ENCODE data around the gene DACH1.

Gene DACH1

DNA sequence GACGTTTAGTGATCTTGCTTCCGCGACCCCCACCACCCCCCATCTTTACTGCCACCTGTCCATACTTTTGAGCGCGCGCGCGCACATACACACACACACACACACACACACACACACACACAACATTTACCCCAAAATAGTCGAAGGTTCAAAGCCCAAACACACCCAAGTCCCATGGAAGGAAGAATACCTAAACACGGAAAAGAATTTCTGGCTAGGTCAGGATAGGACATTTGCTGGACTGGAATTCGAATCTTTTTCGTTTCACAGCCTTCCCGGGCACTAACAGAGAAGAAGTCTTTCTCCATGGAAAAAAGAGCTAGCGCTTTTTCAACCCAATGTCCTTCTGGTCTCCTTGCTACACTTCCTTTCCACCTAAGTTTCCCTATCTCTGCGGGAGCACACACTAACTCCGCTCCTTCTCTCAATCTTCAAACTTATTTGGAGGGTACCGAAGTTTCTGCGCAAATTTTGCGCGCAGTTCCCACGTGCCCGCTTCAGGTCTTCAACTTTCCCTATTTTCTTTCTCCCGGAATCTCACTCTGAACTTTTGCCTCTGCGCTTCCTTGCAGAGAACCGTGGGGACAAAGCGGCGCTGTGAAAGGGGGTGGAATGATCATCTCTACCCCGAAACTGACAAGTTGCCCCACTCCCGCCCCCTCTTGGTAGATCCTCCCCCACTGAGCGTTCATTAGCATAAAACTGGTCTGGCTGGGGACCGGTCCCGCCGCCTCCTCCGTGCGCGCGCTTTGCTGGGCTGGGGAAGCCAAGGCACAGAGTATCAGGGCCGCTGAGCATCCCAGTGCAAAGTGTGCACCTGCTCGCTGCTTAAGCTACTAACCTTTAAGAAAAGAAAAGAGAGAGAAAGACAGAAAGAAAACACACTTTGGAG lies 2.7 kb downstream of the DACH1 start:
- Histone ChIP-seq H3K4me3 (ENCODE audit: low read length) (no peak overlapping the region), H3K36me3 (ENCODE audit: control insufficient read depth, insufficient read depth, low read length) (no peaks in the 10 kb centered on the region), H3K4me1 (ENCODE audit: control insufficient read depth, insufficient read depth, low read length) (peaks cover 7% of the 10 kb centered on the region), H3K27me3 (ENCODE audit: control insufficient read depth, insufficient read depth, low read length) (peaks cover 46% of the 10 kb centered on the region), H3K9me3 (ENCODE audit: control insufficient read depth, low read length) (no peaks in the 10 kb centered on the region), H3K9ac (ENCODE audit: low read length) (peak overlapping the region; percentile 51)

DNA sequence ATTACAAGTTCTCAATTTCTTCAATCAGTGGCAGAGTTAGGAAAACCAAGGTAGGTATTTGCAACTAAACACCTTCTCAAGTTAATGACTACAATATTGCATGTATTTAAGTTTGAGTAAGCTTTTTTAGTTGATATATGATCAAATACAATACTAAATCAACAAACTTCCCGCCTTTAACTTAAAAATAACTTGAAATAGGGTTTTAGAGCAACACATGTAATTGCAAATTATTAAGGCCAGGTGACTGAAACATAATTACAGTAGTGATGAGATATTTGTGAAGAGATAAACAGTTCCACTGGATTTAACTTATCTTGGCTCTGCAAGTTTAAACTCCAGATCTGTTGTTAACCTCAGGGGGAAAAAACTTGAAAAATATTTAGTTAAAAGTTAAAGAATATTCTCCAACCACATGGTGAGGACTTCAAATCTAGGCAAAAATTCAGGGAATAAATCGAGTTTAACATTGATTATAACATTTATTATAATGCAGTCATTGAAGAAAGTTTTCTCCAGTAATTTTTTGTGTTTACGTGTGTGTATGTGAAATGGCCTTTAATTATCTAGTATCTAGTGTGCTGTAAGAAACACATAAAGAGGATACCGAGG lies 3.6 kb downstream of the DACH1 start:
- Histone ChIP-seq H3K4me3 (ENCODE audit: low read length) (no peak overlapping the region), H3K36me3 (ENCODE audit: control insufficient read depth, insufficient read depth, low read length) (no peaks in the 10 kb centered on the region), H3K4me1 (ENCODE audit: control insufficient read depth, insufficient read depth, low read length) (peaks cover 7% of the 10 kb centered on the region), H3K9me3 (ENCODE audit: control insufficient read depth, low read length) (no peaks in the 10 kb centered on the region), H3K9ac (ENCODE audit: low read length) (no peak overlapping the region), H3K27me3 (ENCODE audit: control insufficient read depth, insufficient read depth, low read length) (peaks cover 42% of the 10 kb centered on the region)

DNA sequence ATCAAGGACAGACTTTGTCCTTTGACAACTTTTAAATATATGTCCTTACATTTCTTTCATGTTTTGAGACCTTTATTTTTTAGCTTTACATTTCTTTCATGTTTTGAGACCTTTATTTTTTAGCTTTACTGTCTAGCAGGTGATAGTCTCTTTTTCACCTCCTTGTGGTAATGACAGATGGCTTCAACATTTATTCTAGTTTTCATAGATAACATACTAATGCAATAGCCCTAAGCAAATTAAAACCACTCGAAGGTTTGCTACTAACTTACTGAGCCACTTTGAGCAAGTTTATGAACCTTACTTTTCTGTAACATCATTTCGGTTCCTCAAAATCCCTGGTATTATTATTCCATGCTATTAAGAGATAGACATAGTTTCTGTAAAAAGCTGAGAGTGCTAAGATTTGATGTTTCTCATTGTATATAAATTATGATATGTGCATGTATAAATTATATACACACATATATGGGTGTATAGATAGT lies 4.5 kb downstream of the DACH1 start:
- peaks cover 7% of the 10 kb centered on the region for H3K4me1 ChIP-seq (ENCODE audit: control insufficient read depth, insufficient read depth, low read length)

DNA sequence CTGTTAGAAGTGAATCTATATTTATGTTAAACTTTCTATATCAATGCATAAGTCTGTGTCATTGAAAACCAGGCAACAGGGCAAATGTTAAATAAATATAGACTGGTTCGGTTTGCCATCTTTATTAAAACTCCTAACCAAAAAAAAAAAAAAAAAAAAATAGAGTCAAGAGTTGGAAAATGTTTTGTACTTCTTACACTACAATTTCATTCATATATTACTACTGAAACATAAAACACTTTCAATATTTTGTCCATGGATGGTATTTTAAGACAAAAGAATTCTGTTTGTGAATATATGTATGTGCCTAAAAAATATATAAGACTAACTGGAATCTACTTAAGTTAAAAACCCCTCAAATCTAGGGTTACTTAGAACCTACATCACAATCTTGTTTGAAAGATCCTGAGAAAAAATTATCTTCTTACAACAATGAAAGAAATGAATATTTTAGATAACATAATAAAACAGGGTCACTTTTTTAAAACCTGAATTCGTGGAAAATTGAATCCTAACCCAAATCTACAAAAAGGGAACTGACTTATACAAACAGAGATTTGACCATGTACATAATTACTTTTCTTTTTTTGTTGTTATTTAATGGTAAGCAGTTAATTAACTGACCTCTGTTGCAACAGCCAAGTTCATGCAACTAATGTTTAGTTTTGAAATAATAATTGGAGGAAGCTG lies 5.1 kb downstream of the DACH1 start:
- H3K27me3 ChIP-seq (ENCODE audit: control insufficient read depth, insufficient read depth, low read length) = peaks cover 31% of the 10 kb centered on the region
- no peak overlapping the region for H3K9ac ChIP-seq (ENCODE audit: low read length)
- no peaks in the 10 kb centered on the region for H3K9me3 ChIP-seq (ENCODE audit: control insufficient read depth, low read length)
- H3K4me3 ChIP-seq (ENCODE audit: low read length) = no peak overlapping the region
- H3K4me1 ChIP-seq (ENCODE audit: control insufficient read depth, insufficient read depth, low read length) = peaks cover 7% of the 10 kb centered on the region
- no peaks in the 10 kb centered on the region for H3K36me3 ChIP-seq (ENCODE audit: control insufficient read depth, insufficient read depth, low read length)

More for the DNA sequence above, 4.5 kb downstream of the DACH1 start:
- no peaks in the 10 kb centered on the region for H3K36me3 ChIP-seq (ENCODE audit: control insufficient read depth, insufficient read depth, low read length)
- no peak overlapping the region for H3K4me3 ChIP-seq (ENCODE audit: low read length)
- no peaks in the 10 kb centered on the region for H3K9me3 ChIP-seq (ENCODE audit: control insufficient read depth, low read length)
- peaks cover 37% of the 10 kb centered on the region for H3K27me3 ChIP-seq (ENCODE audit: control insufficient read depth, insufficient read depth, low read length)
- H3K9ac ChIP-seq (ENCODE audit: low read length) = no peak overlapping the region

DNA sequence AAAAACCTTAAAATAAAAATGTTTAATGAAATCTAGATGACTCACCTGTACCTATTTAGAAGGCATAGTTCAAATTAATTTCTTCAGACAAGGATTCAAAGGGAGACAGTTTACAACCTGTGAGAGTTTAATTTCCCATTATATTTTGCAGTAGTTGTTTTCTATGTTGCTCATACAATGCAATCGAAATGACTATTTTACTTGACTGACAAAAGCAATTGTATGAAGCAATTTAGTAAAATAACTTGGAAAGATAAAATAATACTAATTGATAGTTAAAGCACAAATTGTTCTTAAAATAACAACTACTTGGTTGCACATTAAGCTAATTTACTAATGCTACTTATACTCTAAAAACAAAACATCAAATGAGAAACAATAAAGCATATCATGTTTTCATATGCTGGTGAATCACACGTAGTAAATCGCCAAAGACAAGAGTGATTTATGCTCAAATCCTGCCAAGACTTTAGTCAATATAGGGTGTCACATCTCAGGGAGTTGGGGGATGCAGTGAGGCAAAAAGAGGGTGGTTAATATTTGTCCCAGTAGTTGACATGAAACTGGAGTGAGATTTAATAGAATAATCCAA lies 6.4 kb downstream of the DACH1 start:
- no peak overlapping the region for H3K9ac ChIP-seq (ENCODE audit: low read length)
- H3K36me3 ChIP-seq (ENCODE audit: control insufficient read depth, insufficient read depth, low read length) = no peaks in the 10 kb centered on the region
- no peaks in the 10 kb centered on the region for H3K4me1 ChIP-seq (ENCODE audit: control insufficient read depth, insufficient read depth, low read length)
- no peak overlapping the region for H3K4me3 ChIP-seq (ENCODE audit: low read length)
- no peaks in the 10 kb centered on the region for H3K9me3 ChIP-seq (ENCODE audit: control insufficient read depth, low read length)
- H3K27me3 ChIP-seq (ENCODE audit: control insufficient read depth, insufficient read depth, low read length) = peaks cover 22% of the 10 kb centered on the region

DNA sequence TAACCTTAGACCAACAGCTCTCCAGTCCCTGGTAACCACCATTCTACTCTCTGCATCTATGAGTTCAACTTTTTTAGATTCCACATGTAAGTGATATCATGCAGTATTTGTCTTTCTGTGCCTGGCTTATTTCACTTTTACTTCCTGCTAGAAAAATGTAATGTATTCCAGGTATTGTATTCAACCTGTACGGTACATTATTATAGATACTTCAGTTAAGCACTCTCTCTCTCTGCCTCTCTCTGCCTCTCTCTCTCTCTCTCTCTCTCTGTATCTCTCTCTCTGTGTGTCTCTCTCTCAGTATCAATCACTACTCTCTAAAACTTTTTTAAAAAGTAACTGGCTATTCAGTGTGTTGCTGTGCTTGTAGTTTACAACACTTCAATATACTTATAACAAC lies 8.4 kb downstream of the DACH1 start:
- Histone ChIP-seq H3K9ac (ENCODE audit: low read length) (no peak overlapping the region), H3K27me3 (ENCODE audit: control insufficient read depth, insufficient read depth, low read length) (peaks cover 2% of the 10 kb centered on the region), H3K4me1 (ENCODE audit: control insufficient read depth, insufficient read depth, low read length) (no peaks in the 10 kb centered on the region), H3K9me3 (ENCODE audit: control insufficient read depth, low read length) (no peaks in the 10 kb centered on the region), H3K4me3 (ENCODE audit: low read length) (no peak overlapping the region), H3K36me3 (ENCODE audit: control insufficient read depth, insufficient read depth, low read length) (no peaks in the 10 kb centered on the region)

DNA sequence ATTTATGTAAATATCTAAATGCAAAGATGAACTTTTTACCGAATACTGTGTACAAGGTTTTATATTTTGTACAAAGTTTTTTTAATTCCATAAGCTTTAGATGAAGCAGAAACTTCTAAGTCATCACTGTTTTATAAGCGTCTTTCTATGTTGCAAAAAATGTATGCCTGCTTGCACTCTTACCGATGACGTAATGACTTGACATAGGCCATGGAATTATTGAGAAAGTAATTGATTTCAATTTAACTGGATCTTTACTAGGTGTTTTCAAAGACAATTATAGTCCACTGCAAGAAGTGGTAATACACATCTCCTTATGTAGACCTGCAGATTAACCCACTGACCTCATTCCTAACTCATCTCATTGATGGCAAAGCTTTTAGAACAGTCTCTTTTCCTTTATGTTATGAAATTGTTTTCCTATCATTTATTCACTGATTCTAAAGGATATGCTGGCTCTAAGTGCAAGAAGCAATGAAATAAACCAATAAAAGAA lies 10.4 kb downstream of the DACH1 start:
- no peak overlapping the region for H3K9ac ChIP-seq (ENCODE audit: low read length)
- no peak overlapping the region for H3K4me3 ChIP-seq (ENCODE audit: low read length)
- no peaks in the 10 kb centered on the region for H3K27me3 ChIP-seq (ENCODE audit: control insufficient read depth, insufficient read depth, low read length)
- H3K4me1 ChIP-seq (ENCODE audit: control insufficient read depth, insufficient read depth, low read length) = no peaks in the 10 kb centered on the region
- no peaks in the 10 kb centered on the region for H3K36me3 ChIP-seq (ENCODE audit: control insufficient read depth, insufficient read depth, low read length)
- no peaks in the 10 kb centered on the region for H3K9me3 ChIP-seq (ENCODE audit: control insufficient read depth, low read length)

DNA sequence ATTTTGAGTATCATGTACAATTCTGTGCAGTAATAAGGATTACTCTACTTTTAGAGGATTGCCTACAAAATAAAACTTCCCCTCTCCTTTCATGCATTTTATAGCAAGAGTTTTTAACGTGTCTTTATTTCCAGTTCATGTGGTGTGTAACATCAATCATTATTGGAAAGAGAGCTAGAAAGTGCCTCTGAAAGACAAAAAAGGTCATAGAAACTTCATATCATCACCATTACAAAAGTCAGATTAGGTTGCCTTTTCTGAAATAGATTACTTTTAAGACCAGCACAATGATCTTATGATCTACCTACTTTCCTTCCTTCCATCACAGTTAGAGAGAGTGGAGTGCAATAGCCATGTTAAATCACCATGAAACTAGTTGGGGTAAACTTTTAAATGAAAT lies 12.6 kb downstream of the DACH1 start:
- Histone ChIP-seq H3K4me3 (ENCODE audit: low read length) (no peak overlapping the region), H3K27me3 (ENCODE audit: control insufficient read depth, insufficient read depth, low read length) (no peaks in the 10 kb centered on the region), H3K36me3 (ENCODE audit: control insufficient read depth, insufficient read depth, low read length) (no peaks in the 10 kb centered on the region), H3K9me3 (ENCODE audit: control insufficient read depth, low read length) (no peaks in the 10 kb centered on the region), H3K4me1 (ENCODE audit: control insufficient read depth, insufficient read depth, low read length) (no peaks in the 10 kb centered on the region), H3K9ac (ENCODE audit: low read length) (no peak overlapping the region)

DNA sequence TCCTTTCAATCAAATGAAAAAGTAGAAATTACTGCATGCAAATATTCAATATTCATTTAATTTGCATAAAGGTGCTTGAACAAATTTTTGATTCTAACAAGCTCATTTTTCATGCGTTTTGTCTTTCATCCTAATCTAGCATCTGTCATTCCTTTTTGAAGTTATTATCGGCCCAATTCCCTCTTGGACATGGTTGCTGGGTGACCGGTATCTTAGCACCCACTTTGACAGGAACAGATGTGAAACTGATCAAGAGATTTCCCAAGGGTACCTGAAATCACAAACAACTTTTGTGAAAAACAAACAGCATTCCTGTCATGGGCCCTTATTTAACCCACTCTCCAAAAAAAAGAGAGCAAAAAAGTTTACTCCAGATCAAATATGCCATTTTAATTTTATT lies 13.3 kb downstream of the DACH1 start:
- no peaks in the 10 kb centered on the region for H3K9me3 ChIP-seq (ENCODE audit: control insufficient read depth, low read length)
- H3K36me3 ChIP-seq (ENCODE audit: control insufficient read depth, insufficient read depth, low read length) = no peaks in the 10 kb centered on the region
- no peaks in the 10 kb centered on the region for H3K4me1 ChIP-seq (ENCODE audit: control insufficient read depth, insufficient read depth, low read length)
- H3K4me3 ChIP-seq (ENCODE audit: low read length) = no peak overlapping the region
- H3K9ac ChIP-seq (ENCODE audit: low read length) = no peak overlapping the region
- no peaks in the 10 kb centered on the region for H3K27me3 ChIP-seq (ENCODE audit: control insufficient read depth, insufficient read depth, low read length)

DNA sequence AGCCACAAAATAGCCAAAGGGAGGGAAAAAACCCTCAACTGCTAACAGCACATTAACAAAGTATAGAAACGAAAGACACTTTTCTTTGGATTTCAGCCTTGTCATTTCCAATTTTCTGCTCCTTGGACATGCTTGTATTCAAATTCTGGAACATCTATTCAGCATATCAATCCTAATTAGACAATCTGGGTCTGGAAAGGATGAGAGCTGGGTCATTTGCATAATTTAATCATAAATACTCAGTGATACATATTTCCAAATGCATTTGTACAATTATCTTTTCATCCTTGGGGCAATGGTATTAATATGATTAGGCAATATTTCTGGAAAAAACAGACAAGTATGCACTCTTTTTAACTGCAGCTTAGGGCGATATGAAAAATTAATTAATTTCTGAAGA lies 14.3 kb downstream of the DACH1 start:
- H3K27me3 ChIP-seq (ENCODE audit: control insufficient read depth, insufficient read depth, low read length) = no peaks in the 10 kb centered on the region
- H3K4me3 ChIP-seq (ENCODE audit: low read length) = no peak overlapping the region
- no peak overlapping the region for H3K9ac ChIP-seq (ENCODE audit: low read length)
- no peaks in the 10 kb centered on the region for H3K36me3 ChIP-seq (ENCODE audit: control insufficient read depth, insufficient read depth, low read length)
- no peaks in the 10 kb centered on the region for H3K4me1 ChIP-seq (ENCODE audit: control insufficient read depth, insufficient read depth, low read length)
- no peaks in the 10 kb centered on the region for H3K9me3 ChIP-seq (ENCODE audit: control insufficient read depth, low read length)

DNA sequence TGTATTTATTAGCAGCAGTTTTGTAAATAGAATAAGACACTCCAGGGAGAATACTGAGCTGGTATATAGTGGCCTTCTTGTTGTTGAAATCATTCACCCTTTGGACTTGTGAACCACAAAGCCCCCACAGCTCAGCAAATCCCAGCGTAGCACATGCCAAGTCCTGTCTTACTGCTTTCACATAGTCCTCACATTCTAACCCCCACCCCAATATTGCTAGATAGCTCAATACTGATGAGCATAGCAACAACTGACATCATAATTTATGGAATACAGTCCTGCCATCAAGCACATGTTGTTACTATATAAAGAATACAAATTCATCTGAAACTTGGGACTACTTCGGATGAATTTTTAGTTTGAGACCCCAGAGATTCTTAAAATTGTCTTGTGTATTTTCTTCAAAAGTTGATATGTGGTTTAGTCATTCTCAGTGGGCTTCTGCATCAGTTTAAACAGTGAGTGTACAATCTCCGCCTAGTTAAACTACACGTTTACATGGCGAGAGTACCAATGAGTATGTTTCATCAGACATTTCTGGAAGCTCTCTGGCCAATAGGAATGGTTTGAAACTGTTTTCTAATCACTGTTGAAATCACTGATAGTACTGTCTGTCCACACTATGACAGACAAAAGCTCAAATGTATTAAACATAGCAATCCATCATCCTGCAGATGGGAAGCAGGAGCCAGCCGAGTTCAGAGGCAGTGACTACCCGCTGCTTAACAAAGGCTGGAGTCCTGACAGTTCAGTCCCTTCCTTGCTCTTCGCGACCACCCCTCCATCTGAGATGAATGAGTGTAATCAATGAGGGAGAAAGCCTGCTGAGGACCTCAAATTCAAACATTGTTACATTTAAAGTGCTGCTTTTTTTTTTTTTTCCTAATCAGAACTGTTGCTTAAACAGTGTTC lies 15.2 kb downstream of the DACH1 start:
- no peaks in the 10 kb centered on the region for H3K36me3 ChIP-seq (ENCODE audit: control insufficient read depth, insufficient read depth, low read length)
- H3K9me3 ChIP-seq (ENCODE audit: control insufficient read depth, low read length) = no peaks in the 10 kb centered on the region
- no peaks in the 10 kb centered on the region for H3K27me3 ChIP-seq (ENCODE audit: control insufficient read depth, insufficient read depth, low read length)
- no peak overlapping the region for H3K9ac ChIP-seq (ENCODE audit: low read length)
- H3K4me1 ChIP-seq (ENCODE audit: control insufficient read depth, insufficient read depth, low read length) = no peaks in the 10 kb centered on the region
- H3K4me3 ChIP-seq (ENCODE audit: low read length) = no peak overlapping the region

Data from mucosa of stomach (tissue), 1 donor.